HG03460 (cell line): Measurements from ENCODE around the gene GRB10.

ENCODE experiments used
- ATAC-seq: cut with Tn5 transposase; IDR thresholded peaks from one replicate; pipeline ENCODE4 v1.9.1; 2021; ENCODE audit not compliant: unreplicated experiment

GRB10 gene

DNA sequence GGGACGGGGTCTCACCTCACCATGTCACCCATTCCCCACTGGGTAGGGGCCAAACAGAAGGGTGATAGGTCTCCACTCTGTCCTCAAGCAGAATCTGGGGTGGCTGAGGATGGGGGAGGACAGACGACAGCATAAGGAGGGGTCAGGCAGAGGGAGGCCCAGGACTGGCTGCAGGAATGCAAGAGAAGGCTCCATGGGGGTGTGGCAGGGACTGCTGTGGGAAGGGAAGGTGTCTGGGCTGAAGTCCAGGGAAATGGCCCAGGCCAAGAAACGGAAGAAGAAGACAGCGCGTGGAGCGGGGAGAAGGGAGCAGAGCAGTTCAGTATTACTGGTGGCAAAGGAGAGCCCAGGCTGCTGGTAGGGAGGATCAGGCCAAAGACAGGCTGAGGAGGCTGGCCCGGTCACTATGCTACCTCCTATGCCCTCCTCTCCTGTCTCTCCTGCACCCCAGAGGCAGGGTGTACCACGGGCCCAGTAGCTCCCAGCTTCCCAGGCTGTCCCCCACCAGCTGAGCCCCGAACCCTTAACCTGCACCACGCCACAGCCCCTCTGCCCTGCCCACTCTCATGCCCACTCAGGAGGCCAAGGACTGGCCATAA, 60.9 kb downstream of the GRB10 start:
- no peak for ATAC-seq

DNA sequence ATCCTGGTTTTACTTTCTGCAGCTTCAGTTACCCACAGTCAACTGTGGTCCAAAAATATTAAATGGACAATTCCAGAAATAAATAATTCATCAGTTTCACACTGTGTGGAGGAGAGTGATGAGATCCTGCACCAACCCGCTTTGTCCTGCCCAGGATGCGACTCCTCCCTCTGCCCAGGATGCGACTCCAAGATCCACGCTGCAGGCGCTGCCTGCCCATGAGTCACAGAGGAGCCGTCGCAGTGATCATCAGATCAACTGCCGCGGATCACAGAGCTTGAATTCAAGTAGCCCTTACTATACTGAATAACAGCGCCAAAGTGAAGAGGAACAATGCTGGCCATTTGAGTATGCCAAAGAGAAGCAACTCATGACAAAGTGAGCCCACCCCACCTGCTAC, 61.5 kb downstream of the GRB10 start:
- no peak for ATAC-seq

DNA sequence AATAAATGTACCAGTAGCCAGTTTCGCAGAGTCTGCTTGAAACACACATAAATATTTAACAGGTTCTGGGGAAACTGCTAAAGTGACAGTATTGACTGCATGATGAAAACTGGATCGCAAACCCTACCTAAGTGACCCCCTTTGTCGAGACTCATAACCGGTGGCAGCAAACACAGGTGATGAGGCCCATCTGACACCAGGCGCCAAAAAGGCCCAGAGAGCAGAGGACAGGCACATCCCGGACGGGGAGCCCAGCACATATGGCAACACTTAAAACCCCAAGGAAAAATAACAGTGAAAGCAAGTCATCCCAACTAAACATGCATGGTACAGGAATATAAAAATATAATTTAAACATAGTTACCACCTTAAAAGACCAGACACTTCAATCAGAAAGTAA, 62.4 kb downstream of the GRB10 start:
- ATAC-seq: no peak

DNA sequence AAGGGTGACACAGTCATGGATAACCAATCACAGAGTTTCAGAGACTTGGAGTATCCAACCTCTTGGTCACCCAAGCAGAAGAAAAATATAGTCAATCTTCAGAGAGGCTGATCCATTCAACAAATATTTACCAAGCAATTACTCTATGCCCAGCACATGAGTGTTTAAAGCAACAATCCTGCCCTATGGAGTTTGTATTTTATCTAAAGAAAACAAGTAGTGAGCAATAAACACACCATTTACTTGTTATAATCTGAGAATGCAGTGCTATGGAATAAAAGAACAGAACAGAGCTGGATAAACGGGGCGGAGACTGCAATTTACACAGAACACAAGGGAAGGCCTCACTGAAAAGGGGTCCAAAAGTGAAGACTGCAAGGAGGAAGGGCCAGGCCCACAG, 63.8 kb downstream of the GRB10 start:
- ATAC-seq: no peak

GRCh38 chr7:50718311-50718710, 64.4 kb downstream of the GRB10 start:
- ATAC-seq: no peak

- no peak for ATAC-seq
Observed at GRCh38 chr7:50717181-50717580, 65.5 kb downstream of the GRB10 start.

DNA sequence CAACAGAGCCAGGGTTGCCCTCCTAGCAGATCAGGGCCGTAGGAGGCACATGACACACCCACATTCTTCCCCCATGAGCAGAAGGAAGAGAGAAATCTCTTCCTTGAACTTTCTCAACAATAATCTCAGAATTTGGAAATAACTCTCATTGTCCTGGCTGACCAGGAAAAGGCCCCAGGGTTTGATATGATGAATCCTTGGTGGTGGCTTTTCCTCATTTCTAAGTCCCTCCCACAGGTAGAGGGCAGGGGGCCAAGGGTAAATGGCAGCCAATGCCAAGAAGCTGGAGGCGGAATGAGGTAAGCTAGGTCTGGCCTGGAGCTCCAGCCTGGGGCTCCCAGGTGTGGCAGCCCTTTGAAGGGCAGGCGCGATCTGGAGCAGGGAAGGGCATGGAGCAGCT, 67.8 kb downstream of the GRB10 start:
- ATAC-seq: no peak

DNA sequence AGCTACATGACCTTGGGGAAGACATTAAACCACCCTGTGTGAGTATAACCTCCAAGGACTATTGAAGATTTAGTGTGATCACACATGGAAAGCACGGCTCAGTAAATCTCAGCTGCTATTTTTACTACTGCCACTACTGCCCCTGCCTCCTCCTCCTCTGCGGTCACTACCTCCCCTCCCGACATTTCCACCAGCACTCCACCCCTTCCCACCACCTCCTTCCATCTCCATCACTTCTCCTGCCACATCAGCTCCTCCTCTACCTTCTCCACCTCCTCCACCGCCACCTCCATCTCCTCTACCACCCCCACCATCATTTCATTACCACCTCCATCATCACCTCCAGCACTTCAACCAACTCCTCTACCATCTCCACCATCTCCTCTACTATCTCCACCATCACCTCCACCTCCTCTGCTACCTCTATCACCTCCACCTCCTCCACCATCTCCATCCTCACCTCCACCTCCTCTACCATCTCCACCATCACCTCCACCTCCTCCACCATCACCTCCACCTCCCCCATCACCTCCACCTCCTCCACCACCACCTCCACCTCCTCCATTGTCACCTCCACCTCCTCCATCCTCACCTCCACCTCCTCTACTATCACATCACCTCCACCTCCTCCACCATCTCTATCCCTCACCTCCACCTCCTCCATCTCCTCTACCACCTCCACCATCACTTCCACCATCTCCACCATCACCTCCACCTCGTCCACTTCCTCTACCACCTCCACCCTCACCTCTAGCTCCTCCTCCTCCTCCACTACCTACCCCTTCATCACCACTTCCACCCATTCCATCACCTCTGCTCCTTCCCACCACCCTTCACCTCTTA, 69.4 kb downstream of the GRB10 start:
- no peak for ATAC-seq

- no peak for ATAC-seq
Observed at GRCh38 chr7:50712252-50713122, 70.2 kb downstream of the GRB10 start.

DNA sequence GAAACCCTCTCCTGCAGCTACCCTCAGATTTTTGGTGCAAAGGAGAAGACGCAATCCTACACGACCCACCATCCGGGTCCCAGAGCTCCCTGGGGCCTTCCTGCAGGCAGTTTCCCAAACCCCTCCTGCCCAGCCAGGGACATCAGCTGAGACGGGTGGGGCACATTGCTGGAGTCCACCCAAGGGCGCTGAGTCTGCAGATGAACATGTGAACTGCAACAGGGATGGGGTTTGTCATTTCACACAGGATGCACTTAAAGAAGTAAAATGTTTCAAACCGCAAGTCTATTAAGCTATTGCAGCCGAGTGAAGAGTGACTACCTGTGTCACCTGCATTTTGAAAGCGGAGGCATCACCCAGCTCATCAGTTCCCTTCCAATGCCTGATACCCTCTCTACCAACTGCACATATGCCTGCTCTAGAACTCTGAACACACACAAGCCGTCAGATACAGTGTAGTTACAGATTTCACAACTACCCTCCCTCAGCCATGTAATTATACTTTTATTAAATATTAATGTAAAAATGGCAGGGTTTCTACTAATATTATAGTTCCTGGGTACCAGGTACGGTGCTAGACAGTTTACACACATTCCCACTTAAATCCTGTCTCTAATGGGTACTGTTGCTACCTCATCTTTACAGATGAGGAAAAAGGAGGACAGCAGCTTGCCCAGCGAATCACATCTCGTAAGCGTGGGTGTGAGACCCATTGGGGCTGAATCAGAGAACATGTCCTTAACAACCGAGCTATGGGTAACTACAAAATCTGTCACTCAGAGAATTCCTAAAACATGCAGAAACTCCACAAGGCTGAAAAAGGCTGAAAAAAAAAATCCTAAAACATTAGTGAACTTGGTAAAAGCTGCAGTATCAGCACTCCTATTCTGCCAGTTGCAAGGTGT, 71.2 kb downstream of the GRB10 start:
- ATAC-seq: no peak

DNA sequence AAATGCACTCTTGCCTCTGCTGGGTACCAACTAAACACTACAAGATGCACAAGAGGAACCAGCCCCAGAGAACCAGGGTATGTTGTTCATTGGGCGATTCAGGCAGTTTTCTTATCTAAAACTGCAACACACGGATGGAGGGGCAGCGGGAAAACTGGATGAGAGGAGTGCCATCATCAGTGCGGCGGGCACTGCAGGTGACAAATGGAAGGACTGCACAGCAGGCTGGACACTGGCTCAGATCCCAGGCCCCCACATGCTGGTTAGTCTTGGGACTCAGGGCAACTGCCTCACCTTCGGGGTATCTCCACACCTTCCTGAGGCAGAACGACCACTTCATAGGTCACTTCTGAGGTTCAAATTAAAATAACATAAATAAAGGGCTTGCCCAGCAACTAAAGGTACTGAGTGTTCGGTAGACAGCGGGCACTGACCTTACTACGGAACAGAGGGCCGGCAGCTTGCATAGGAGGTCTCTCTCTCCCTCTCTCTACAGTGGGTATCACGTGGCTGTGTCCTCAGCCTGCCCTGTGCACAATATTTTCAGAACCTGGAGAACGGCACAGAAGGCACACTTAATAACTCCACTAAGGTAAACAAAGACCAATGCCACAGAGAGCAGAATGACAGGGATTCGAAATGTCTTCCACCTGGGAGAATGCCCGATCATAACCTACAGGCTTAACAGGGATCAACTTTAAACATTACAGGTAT, 72.1 kb downstream of the GRB10 start:
- ATAC-seq: no peak

GRCh38 chr7:50709151-50709550, 73.5 kb downstream of the GRB10 start:
- ATAC-seq: no peak

- ATAC-seq: no peak
Observed at GRCh38 chr7:50707236-50708006, 75.3 kb downstream of the GRB10 start.

DNA sequence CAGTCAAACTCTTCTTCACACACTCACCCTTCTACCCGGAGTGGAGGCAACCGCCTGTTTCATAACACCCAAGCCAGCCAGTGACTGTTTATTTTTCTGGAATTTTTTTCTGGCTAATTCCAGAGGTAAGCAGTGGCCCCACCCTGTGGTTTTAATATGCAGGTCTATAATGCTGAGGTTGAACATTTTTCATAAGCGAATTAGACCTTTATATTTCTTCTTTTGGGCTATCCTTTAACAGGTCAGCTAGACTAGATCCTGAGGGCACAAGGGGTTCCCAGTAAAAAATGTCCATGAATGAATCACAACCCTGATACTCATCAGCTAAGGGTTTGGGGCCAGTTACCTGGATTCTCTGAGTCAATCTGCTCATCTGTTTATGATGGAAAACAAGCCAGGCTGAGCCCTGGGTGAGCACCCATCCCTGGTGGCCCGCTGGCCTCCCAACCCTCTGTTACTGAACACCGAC, 76.2 kb downstream of the GRB10 start:
- no peak for ATAC-seq

DNA sequence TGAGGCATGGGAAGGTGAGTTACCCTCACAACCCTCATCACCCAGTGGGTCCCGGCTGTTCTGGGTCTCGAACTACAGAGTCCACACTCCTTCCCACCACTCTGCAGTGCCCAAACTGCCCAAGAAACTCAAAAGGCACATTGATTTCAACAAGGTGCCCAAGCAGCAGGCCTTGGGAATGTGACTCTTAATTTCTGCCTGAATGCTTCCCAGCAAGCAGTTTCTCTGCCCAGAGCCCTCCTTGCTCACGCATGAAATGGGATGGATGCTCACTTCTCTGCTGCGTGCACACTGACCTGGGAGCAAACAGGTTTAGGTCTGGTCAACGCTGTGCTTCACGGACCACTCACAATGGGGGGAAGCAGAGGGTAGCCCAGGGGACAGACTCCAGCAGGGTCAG, 77.9 kb downstream of the GRB10 start:
- no peak for ATAC-seq

DNA sequence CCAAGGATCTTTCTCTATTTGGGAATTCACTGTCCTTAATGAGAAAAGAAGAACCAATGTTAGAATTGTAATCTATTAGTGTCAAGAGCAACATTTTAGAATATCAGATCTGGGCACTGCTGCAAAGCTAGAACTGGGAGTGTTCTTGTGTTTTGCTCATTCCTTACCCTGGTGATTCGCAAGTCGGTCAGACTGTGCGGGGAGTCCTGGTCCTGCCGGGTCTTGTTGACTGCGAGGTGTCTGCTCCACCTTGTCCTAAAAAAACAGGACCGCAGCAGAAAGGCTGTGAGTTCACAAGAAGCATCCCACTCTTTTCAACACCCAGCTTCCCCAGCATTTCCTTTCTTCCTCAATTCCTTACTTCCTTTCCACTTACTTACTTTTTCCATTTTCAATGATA, 79.0 kb downstream of the GRB10 start:
- no peak for ATAC-seq

GRCh38 chr7:50699143-50699542, 83.6 kb downstream of the GRB10 start:
- no peak for ATAC-seq

DNA sequence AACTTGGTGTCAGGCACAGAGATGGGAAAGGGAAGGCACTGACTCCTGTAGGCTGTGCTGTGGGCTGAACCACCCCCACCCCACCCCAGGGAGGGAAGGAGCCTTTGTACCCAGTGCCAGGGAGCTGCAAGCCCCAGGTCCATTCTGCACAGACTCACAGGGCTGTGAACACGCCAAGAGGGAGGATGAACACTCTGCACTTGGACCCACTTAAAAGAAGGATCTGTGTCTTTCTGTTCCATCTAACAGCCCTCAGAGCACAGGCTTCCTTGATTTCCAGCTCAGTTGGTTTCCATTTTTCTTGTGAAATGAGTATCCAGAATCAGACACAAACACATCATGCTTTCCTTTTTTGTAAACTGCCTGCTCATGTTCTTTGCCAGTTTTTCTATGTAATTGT, 84.9 kb downstream of the GRB10 start:
- ATAC-seq: no peak
